Activated T-cell treated with anti-CD3 and anti-CD28 coated beads for 48 hours (primary cell): ENCODE results near the gene GPR150.

ENCODE experiments used
- DNase-seq: peaks from one replicate; pipeline ENCODE4 v3.0.0-alpha.2; 2020; ENCODE audit warnings: low read depth

Gene GPR150

DNA sequence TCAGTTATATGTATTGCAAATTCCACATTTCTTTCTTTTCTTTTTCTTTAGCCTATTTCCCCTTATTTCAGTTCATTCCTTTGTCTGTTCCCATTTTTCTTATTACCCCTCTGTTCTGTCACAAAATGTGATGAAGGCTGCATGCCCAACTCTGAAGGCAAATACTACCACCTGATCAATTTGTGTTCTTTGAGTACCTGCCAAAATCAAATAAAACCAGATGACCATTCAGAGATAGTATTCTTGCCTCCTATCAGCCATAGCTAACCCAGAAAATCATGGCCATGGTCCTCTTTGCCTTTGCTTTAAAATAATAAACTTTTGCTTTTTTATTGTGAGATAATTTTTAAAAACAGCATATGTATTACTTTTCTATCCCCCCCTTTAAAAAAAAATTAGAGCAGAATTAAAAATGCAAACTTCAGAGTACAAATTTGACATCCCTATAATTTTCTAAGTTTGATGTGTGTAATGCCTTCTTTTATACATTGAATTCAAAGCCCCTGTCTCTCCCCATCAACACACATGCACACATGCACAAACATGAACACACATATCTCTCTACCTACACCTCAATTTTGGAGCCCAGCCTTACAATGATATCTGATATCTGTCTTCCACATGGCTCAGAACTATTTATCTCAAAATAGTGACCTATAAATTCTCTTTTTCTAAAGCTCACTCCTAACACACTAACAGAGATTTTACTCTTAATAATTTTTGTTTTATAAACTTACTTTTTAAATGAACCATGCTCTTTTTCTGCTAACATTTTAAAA lies 30.1 kb downstream of the GPR150 start:
- DNase-seq: no peak

DNA sequence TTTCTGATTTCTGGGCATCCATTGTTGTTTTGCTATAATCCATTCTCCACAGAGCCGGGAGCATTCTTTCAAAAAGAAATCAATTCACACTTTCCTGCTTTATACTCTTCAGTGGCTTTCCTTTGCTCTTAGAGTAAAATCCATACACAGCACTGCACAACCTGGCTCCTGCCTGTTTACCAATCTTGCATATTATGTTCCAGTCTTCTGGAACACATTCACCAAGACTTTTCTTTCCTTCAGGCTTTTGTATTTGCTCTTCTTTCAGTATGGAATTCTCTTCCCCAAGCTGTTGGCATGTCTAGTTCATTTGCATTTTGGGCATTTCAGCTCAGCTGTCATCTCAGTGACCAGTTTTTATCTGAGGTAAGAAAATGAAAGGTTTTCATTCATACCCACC lies 33.0 kb downstream of the GPR150 start:
- DNase-seq: no peak

DNA sequence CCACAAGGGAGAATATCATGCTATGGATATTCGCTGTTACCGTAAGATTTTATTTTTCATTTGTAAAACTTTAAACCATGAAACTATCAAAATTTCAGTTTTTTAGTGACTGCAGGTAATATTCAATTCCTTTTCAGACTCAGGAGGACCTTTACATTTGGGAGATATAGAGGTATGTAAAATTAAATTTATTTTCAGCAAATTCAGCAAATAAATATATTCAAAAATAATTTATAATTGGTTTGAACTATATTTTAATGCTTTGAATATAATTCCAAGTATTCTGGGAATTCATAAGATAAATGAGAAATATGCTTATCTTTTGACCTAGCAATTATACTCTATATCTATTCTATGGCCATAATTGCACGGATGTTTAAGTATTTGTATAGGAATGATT lies 34.3 kb downstream of the GPR150 start:
- no peak for DNase-seq

DNA sequence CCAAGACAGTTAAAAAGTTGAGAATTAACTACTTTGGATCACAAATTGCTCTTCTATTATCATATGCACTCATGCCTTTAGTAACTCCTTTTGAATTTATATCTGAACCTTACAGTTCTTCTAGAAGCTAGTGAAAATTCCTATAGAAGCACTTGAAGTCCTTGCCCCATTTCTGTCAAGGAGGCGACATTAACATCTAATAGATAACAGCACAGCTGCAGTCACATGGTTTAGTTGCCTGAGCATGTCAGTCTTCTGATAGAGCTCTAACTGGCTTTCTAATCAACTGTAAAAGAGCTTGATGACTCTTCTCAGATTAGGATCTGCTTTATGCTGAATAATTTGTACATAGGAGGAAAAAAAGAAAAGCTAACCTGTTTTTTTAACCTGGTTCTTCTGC lies 35.7 kb downstream of the GPR150 start:
- DNase-seq: no peak

GRCh38 chr5:95660060-95660459 lies 40.2 kb downstream of the GPR150 start:
- no peak for DNase-seq

GRCh38 chr5:95662946-95663345 lies 43.1 kb downstream of the GPR150 start:
- DNase-seq: no peak

DNA sequence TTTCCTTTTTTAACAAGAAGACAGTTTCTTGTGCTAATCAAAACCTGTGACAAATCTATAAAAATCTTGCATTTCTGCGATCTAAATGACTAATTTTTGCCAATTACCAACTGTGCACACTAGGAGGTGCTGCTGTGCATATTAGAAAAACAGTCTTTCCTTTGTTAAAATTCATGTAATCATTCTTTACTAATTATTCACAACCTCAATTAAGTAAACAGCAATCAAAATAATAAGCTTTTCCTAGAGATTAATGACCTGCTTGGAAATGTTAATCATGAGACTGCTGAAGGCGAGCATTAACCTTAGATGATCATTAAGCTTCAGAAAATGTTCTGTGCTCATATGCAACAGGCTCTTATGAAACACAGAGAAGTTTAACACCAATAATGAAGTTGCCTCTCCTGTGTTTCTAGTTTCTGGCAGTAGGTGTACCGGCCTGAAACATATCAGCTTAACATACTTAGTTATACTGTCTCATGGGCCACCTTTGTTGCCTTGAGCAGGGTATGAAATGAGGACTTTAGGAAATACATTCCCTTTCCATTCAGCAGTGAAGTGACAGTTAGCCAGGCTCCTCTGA lies 44.4 kb downstream of the GPR150 start:
- DNase-seq: no peak

GRCh38 chr5:95667061-95667618 lies 47.3 kb downstream of the GPR150 start:
- DNase-seq: no peak

- DNase-seq: no peak
Measured at GRCh38 chr5:95667678-95668077, 47.8 kb downstream of the GPR150 start.

DNA sequence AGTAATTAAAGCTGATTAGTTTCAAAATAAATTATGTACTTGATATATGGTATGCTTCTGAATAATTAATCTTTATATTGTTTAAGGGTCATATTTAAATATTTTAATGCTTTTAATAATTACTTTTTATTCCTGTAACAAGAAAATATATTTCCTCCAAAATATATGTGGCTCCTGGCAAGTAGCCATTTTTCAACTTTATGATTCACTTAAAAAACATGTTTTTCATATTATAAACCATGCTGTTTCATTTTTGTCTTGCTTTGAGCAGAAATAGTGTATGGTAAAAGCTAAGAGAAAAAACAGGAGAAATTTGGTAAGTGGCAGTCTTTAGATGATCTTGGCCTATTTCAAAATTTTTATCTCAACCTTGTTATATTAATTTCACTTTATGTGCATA lies 48.3 kb downstream of the GPR150 start:
- DNase-seq: no peak

- no peak for DNase-seq
Measured at GRCh38 chr5:95668728-95669127, 48.8 kb downstream of the GPR150 start.

GRCh38 chr5:95669540-95669939 lies 49.7 kb downstream of the GPR150 start:
- no peak for DNase-seq

- no peak for DNase-seq
Measured at GRCh38 chr5:95669985-95670384, 50.1 kb downstream of the GPR150 start.

DNA sequence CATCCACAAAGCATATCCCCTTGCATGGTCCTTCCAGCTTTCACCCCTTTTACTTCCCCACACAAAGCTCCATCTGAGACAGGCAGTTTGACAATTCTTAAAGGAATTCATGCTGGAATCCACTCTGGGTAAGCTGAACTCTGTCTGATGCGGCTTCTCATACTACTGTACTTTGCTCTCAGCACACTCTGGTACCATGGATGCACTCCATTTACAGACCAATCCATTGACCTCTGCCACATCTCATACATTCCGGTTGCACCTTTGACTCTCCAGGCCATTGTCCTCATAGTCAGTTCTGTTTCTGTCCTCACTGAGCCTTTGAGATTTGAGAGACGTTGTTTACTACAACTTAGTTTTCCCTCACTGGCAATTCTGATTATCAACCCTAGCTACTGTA lies 50.7 kb downstream of the GPR150 start:
- no peak for DNase-seq
